ENCODE measurements around the gene TEKTIP1.
A peak's percentile ranks its signal among the peaks of the same experiment; 100 is the strongest.
"Not testable (repeated sequence)": the region's sequence is repeated elsewhere in the genome, so short reads cannot be mapped to it uniquely, and the experiment has no call there.

The TEKTIP1 gene

GRCh38 chr19:3503036-3503572 is 35.9 kb upstream of the TEKTIP1 start:
- H3K36me3 Mint-ChIP-seq (ENCODE audit: low read depth) = peaks cover 12% of the 10 kb centered on the region
- H3K27me3 Mint-ChIP-seq (ENCODE audit: low read depth) = no peaks in the 10 kb centered on the region
- H3K4me1 Mint-ChIP-seq (ENCODE audit: low read depth) = peaks cover 33% of the 10 kb centered on the region
- no peak overlapping the region for H3K27ac Mint-ChIP-seq
- H3K9me3 Mint-ChIP-seq = no peaks in the 10 kb centered on the region
- H3K4me3 Mint-ChIP-seq = no peak overlapping the region

GRCh38 chr19:3504735-3505134 is 34.2 kb upstream of the TEKTIP1 start:
- H3K36me3 Mint-ChIP-seq (ENCODE audit: low read depth) = peaks cover 14% of the 10 kb centered on the region
- peaks cover 39% of the 10 kb centered on the region for H3K4me1 Mint-ChIP-seq (ENCODE audit: low read depth)
- peak overlapping the region; percentile 50 for H3K27ac Mint-ChIP-seq
- H3K9me3 Mint-ChIP-seq = no peaks in the 10 kb centered on the region
- H3K4me3 Mint-ChIP-seq = peak overlapping the region; percentile 44
- no peaks in the 10 kb centered on the region for H3K27me3 Mint-ChIP-seq (ENCODE audit: low read depth)

- peaks cover 37% of the 10 kb centered on the region for H3K4me1 Mint-ChIP-seq (ENCODE audit: low read depth)
- H3K4me3 Mint-ChIP-seq = peak within 1 kb of the TSS; percentile 94
- peak within 1 kb of the TSS; percentile 96 for H3K27ac Mint-ChIP-seq
- peaks cover 13% of the 10 kb centered on the region for H3K36me3 Mint-ChIP-seq (ENCODE audit: low read depth)
- H3K27me3 Mint-ChIP-seq (ENCODE audit: low read depth) = no peaks in the 10 kb centered on the region
- H3K9me3 Mint-ChIP-seq = no peaks in the 10 kb centered on the region
Measured at GRCh38 chr19:3505598-3506383, 33.2 kb upstream of the TEKTIP1 start, which contains the start of gene FZR1. Gene FZR1, plus strand, starts transcription at chr19:3506311. Its CDS starts 16,679 bp downstream, at chr19:3522990.

GRCh38 chr19:3506384-3507340 is 32.3 kb upstream of the TEKTIP1 start:
- H3K27me3 Mint-ChIP-seq (ENCODE audit: low read depth) = no peaks in the 10 kb centered on the region
- no peaks in the 10 kb centered on the region for H3K9me3 Mint-ChIP-seq
- H3K4me1 Mint-ChIP-seq (ENCODE audit: low read depth) = peaks cover 34% of the 10 kb centered on the region
- H3K36me3 Mint-ChIP-seq (ENCODE audit: low read depth) = peaks cover 13% of the 10 kb centered on the region
- H3K4me3 Mint-ChIP-seq = peak overlapping the region; percentile 94
- H3K27ac Mint-ChIP-seq = peak overlapping the region; percentile 88

GRCh38 chr19:3507371-3508120 is 31.4 kb upstream of the TEKTIP1 start:
- no peaks in the 10 kb centered on the region for H3K9me3 Mint-ChIP-seq
- no peaks in the 10 kb centered on the region for H3K27me3 Mint-ChIP-seq (ENCODE audit: low read depth)
- H3K27ac Mint-ChIP-seq = peak overlapping the region; percentile 88
- peaks cover 13% of the 10 kb centered on the region for H3K36me3 Mint-ChIP-seq (ENCODE audit: low read depth)
- H3K4me1 Mint-ChIP-seq (ENCODE audit: low read depth) = peaks cover 34% of the 10 kb centered on the region
- peak overlapping the region; percentile 94 for H3K4me3 Mint-ChIP-seq

GRCh38 chr19:3508121-3508661 is 30.8 kb upstream of the TEKTIP1 start:
- H3K27ac Mint-ChIP-seq; H3K27me3 Mint-ChIP-seq (ENCODE audit: low read depth); H3K9me3 Mint-ChIP-seq: not testable (repeated sequence)
- Mint-ChIP-seq H3K4me1 (ENCODE audit: low read depth) (peaks cover 34% of the 10 kb centered on the region), H3K4me3 (peak overlapping the region; percentile 44), H3K36me3 (ENCODE audit: low read depth) (peaks cover 13% of the 10 kb centered on the region)

- peak overlapping the region; percentile 11 for H3K4me3 Mint-ChIP-seq
- peaks cover 15% of the 10 kb centered on the region for H3K36me3 Mint-ChIP-seq (ENCODE audit: low read depth)
- peaks cover 31% of the 10 kb centered on the region for H3K4me1 Mint-ChIP-seq (ENCODE audit: low read depth)
- no peaks in the 10 kb centered on the region for H3K27me3 Mint-ChIP-seq (ENCODE audit: low read depth)
- H3K27ac Mint-ChIP-seq = peak overlapping the region; percentile 58
- no peaks in the 10 kb centered on the region for H3K9me3 Mint-ChIP-seq
Measured at GRCh38 chr19:3508771-3509535, 30.0 kb upstream of the TEKTIP1 start.

- H3K36me3 Mint-ChIP-seq (ENCODE audit: low read depth) = peaks cover 15% of the 10 kb centered on the region
- H3K9me3 Mint-ChIP-seq = no peaks in the 10 kb centered on the region
- peak overlapping the region; percentile 30 for H3K4me3 Mint-ChIP-seq
- peak overlapping the region; percentile 58 for H3K27ac Mint-ChIP-seq
- no peaks in the 10 kb centered on the region for H3K27me3 Mint-ChIP-seq (ENCODE audit: low read depth)
- peaks cover 30% of the 10 kb centered on the region for H3K4me1 Mint-ChIP-seq (ENCODE audit: low read depth)
Measured at GRCh38 chr19:3509566-3509989, 29.4 kb upstream of the TEKTIP1 start.

- Mint-ChIP-seq H3K4me3 (no peak overlapping the region), H3K4me1 (ENCODE audit: low read depth) (peaks cover 24% of the 10 kb centered on the region), H3K27ac (no peak overlapping the region), H3K27me3 (ENCODE audit: low read depth) (no peaks in the 10 kb centered on the region), H3K36me3 (ENCODE audit: low read depth) (peaks cover 15% of the 10 kb centered on the region), H3K9me3 (no peaks in the 10 kb centered on the region)
Measured at GRCh38 chr19:3510727-3511126, 28.2 kb upstream of the TEKTIP1 start.

GRCh38 chr19:3511506-3512251 is 27.3 kb upstream of the TEKTIP1 start:
- Mint-ChIP-seq H3K27me3 (ENCODE audit: low read depth) (no peaks in the 10 kb centered on the region), H3K36me3 (ENCODE audit: low read depth) (peaks cover 14% of the 10 kb centered on the region), H3K9me3 (no peaks in the 10 kb centered on the region), H3K4me3 (no peak overlapping the region), H3K27ac (no peak overlapping the region), H3K4me1 (ENCODE audit: low read depth) (peaks cover 25% of the 10 kb centered on the region)

GRCh38 chr19:3512562-3513228 is 26.3 kb upstream of the TEKTIP1 start:
- H3K9me3 Mint-ChIP-seq = no peaks in the 10 kb centered on the region
- H3K4me3 Mint-ChIP-seq = no peak overlapping the region
- no peak overlapping the region for H3K27ac Mint-ChIP-seq
- H3K27me3 Mint-ChIP-seq (ENCODE audit: low read depth) = no peaks in the 10 kb centered on the region
- H3K36me3 Mint-ChIP-seq (ENCODE audit: low read depth) = peaks cover 8% of the 10 kb centered on the region
- H3K4me1 Mint-ChIP-seq (ENCODE audit: low read depth) = peaks cover 21% of the 10 kb centered on the region

Measured in T-helper 1 cell treated with Interleukin-12 subunit alpha and Interleukin-12 subunit beta and Interleukin-4 antibody, amounts not matched to agents 30 μg/mL and 1 μg/mL, for 36 hours (primary cell).